Keratinocyte (primary cell): ENCODE data around the gene EXOC3L1. TPM values are rescaled to one million over a fixed set of nuclear protein-coding genes. Genes with fewer than 3 reads are reported as not detected.

Source experiments
- DNase-seq: peaks from one replicate; pipeline ENCODE4 v3.0.0-alpha.2; 2011; ENCODE audit warnings: low read depth, missing footprints, low spot score
- FAIRE-seq: peaks from 2 replicates; lab custom pipeline; 2011; peaks lifted over from hg19 to GRCh38; lab: Jason Lieb, UNC
- H2AFZ ChIP-seq: 2 replicates; pipeline ENCODE4 v1.6.0; 2012; ENCODE audit warnings: low read length, control low read depth, inconsistent platforms; ENCODE audit not compliant: control insufficient read depth
- H3K27ac ChIP-seq: 2 replicates; pipeline ENCODE4 v1.5.1; 2011; ENCODE audit warnings: low read length; ENCODE audit not compliant: control insufficient read depth, insufficient read depth
- H3K27me3 ChIP-seq: 3 replicates; pipeline ENCODE4 v1.6.0; 2011; ENCODE audit warnings: low read length; ENCODE audit not compliant: control insufficient read depth, insufficient read depth; ENCODE audit errors: extremely low read depth
- H3K36me3 ChIP-seq, 2 experiments: 2 replicates in 1 of 2; 3 replicates in 1 of 2; pipeline ENCODE4 v1.5.1; 2011; ENCODE audit warnings: low read length in 2 of 2, mild to moderate bottlenecking in 1 of 2; ENCODE audit not compliant: control insufficient read depth in 2 of 2, insufficient read depth in 2 of 2; ENCODE audit errors: extremely low read depth in 1 of 2
- H3K4me1 ChIP-seq: 3 replicates; pipeline ENCODE4 v1.5.1; 2011; ENCODE audit warnings: low read length; ENCODE audit not compliant: control insufficient read depth, insufficient read depth; ENCODE audit errors: extremely low read depth
- H3K4me2 ChIP-seq: 3 replicates; pipeline ENCODE4 v1.6.0; 2011; ENCODE audit warnings: low read depth, low read length; ENCODE audit not compliant: control insufficient read depth, insufficient read depth; ENCODE audit errors: extremely low read depth
- H3K4me3 ChIP-seq, 3 experiments: fragments of 200-600 bp in 1 of 3; sonication (generic) in 1 of 3; 2 replicates in 2 of 3; 3 replicates in 1 of 3; pipeline ENCODE4 v1.5.1; 2011 to 2016; ENCODE audit warnings: low read length in 3 of 3, mild to moderate bottlenecking in 3 of 3, control low read depth in 2 of 3, inconsistent platforms in 1 of 3, low read depth in 1 of 3, mixed read lengths in 1 of 3, mixed run types in 1 of 3, moderate library complexity in 1 of 3; ENCODE audit not compliant: control insufficient read depth in 2 of 3, insufficient read depth in 2 of 3; ENCODE audit errors: extremely low read depth in 1 of 3
- H3K79me2 ChIP-seq: 2 replicates; pipeline ENCODE4 v1.6.0; 2012; ENCODE audit warnings: low read length; ENCODE audit not compliant: control insufficient read depth, insufficient read depth
- H3K9ac ChIP-seq: 3 replicates; pipeline ENCODE4 v1.6.0; 2011; ENCODE audit warnings: low read length; ENCODE audit not compliant: control insufficient read depth, insufficient read depth; ENCODE audit errors: extremely low read depth
- H3K9me1 ChIP-seq: 3 replicates; pipeline ENCODE4 v1.6.0; 2011; ENCODE audit warnings: low read length; ENCODE audit not compliant: control insufficient read depth, insufficient read depth; ENCODE audit errors: extremely low read depth
- H3K9me3 ChIP-seq: 2 replicates; pipeline ENCODE4 v1.5.1; 2012; ENCODE audit warnings: low read depth, low read length; ENCODE audit not compliant: control insufficient read depth
- H4K20me1 ChIP-seq: 3 replicates; pipeline ENCODE4 v1.6.0; 2011; ENCODE audit warnings: low read length; ENCODE audit not compliant: control insufficient read depth, insufficient read depth; ENCODE audit errors: extremely low read depth
- CTCF ChIP-seq, 3 experiments: IDR thresholded peaks in 1 of 3; conservative IDR thresholded peaks in 1 of 3; optimal IDR thresholded peaks in 1 of 3; 2 replicates in 2 of 3; 3 replicates in 1 of 3; pipeline versions ENCODE3 to v1.5.1; 2011; ENCODE audit warnings: low read length in 3 of 3, mild to moderate bottlenecking in 3 of 3, moderate library complexity in 2 of 3, control low read depth in 1 of 3, inconsistent platforms in 1 of 3; ENCODE audit not compliant: insufficient read depth in 2 of 3; ENCODE audit errors: extremely low read depth in 1 of 3
- EZH2 ChIP-seq: IDR thresholded peaks from one replicate; pipeline ENCODE4 v1.6.1; 2012; ENCODE audit warnings: inconsistent platforms, mild to moderate bottlenecking, low read length, moderate library complexity
- dilution Hi-C: fragments of 300-500 bp; cut with MboI; formaldehyde crosslinking; loops from one replicate; pipeline ENCODE4 v1.7.0; 2020; ENCODE audit warnings: low sequenced_read_pairs; ENCODE audit not compliant: extremely low pct_ligation_motif_present
- polyA plus RNA-seq, 5 experiments: library from polyadenylated mRNA; depleted of rRNA in 3 of 5; stranded (reverse) in 3 of 5; stranded (forward) in 1 of 5; unstranded in 1 of 5; fragments of >200 nt; gene quantifications; 1 replicate in 1 of 5; 2 replicates in 3 of 5; 3 replicates in 1 of 5; pipeline versions ENCODE4 v1.2.1 to v1.2.3, GENCODE V29; 2011 to 2012; ENCODE audit warnings: missing spikeins in 2 of 5, low read depth in 1 of 5, low replicate concordance in 1 of 5

Gene EXOC3L1
- polyA plus RNA-seq, 1 donor (not counting 4 experiments of a cell fraction or from before 2014, with no cell fraction given), result not detected

- H3K4me1 ChIP-seq, result peaks cover 17% of the 10 kb centered on the region
- dilution Hi-C loops, result no loop called here
- DNase-seq (no peak), FAIRE-seq (no peak)
- H3K9ac ChIP-seq, result peak overlapping the region; percentile 71
- H3K79me2 ChIP-seq, result peaks cover 19% of the 10 kb centered on the region
- no peaks in the 10 kb centered on the region for H3K27me3 ChIP-seq
- H3K9me3 ChIP-seq, result no peaks in the 10 kb centered on the region
- peaks cover 16 to 26% of the 10 kb centered on the region in 2 experiments for H3K36me3 ChIP-seq
- peak overlapping the region; percentile 85 for H2AFZ ChIP-seq
- TF ChIP-seq CTCF (optimal IDR thresholded peaks at IDR 0.05 in 1 of 3, IDR thresholded peaks at IDR 0.05 in 1 of 3, conservative IDR thresholded peaks at IDR 0.05 in 1 of 3; ENCODE audit: extremely low read depth in 1 of 3, insufficient read depth in 2 of 3, low read length in 3 of 3), result no peak
- TF ChIP-seq EZH2, result no peak
- peak overlapping the region; percentile 74 to 80 (median 80) for H3K4me3 ChIP-seq
- peak overlapping the region; percentile 31 for H3K27ac ChIP-seq
- H3K9me1 ChIP-seq, result no peaks in the 10 kb centered on the region
- no peaks in the 10 kb centered on the region for H4K20me1 ChIP-seq
- H3K4me2 ChIP-seq, result peak overlapping the region; percentile 82
Measured at GRCh38 chr16:67226295-67226803, 36.4 kb upstream of the EXOC3L1 start.

DNA sequence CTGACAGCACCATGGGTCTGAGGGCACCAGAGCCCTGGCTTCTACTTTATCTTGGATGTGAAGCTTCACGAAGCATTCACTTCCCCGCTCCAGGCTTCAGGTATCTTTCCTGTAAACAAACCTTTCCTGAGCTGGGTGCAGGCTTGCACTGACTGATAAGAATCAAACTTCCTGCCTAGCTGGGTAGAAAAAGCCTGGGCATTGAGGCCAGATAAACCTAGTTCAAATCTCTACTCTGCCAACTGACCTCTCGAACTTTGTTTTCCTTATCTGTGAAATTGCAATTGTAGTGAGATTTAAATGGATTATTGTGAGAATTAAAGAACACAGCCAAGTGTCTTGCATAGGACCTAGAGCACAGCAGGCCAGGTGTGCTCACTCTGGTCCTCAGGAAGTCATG, 34.1 kb upstream of the EXOC3L1 start:
- TF ChIP-seq EZH2 (no peak), CTCF (optimal IDR thresholded peaks at IDR 0.05 in 1 of 3, IDR thresholded peaks at IDR 0.05 in 1 of 3, conservative IDR thresholded peaks at IDR 0.05 in 1 of 3; ENCODE audit: extremely low read depth in 1 of 3, insufficient read depth in 2 of 3, low read length in 3 of 3) (no peak)
- H2AFZ ChIP-seq, result no peak overlapping the region
- H3K27ac ChIP-seq, result no peak overlapping the region
- H3K36me3 ChIP-seq, result peaks cover 5 to 10% of the 10 kb centered on the region in 2 experiments
- H3K9me3 ChIP-seq, result no peaks in the 10 kb centered on the region
- FAIRE-seq (no peak), DNase-seq (no peak)
- H3K27me3 ChIP-seq, result no peaks in the 10 kb centered on the region
- H3K9ac ChIP-seq, result no peak overlapping the region
- peaks cover 17% of the 10 kb centered on the region for H3K4me1 ChIP-seq
- H3K4me2 ChIP-seq, result no peak overlapping the region
- no peak overlapping the region for H3K4me3 ChIP-seq
- H3K9me1 ChIP-seq, result no peaks in the 10 kb centered on the region
- H4K20me1 ChIP-seq, result no peaks in the 10 kb centered on the region
- dilution Hi-C loops, result no loop called here
- H3K79me2 ChIP-seq, result peaks cover 19% of the 10 kb centered on the region
